HG02943 (cell line): ENCODE results near the gene DPP7.
"Not testable (repeated sequence)": the region's sequence is repeated elsewhere in the genome, so short reads cannot be mapped to it uniquely, and the experiment has no call there.

ENCODE experiments used
- ATAC-seq: cut with Tn5 transposase; IDR thresholded peaks from one replicate; pipeline ENCODE4 v1.9.1; 2021; ENCODE audit warnings: mild to moderate bottlenecking, low read depth, moderate library complexity; ENCODE audit not compliant: unreplicated experiment

DPP7 gene

DNA sequence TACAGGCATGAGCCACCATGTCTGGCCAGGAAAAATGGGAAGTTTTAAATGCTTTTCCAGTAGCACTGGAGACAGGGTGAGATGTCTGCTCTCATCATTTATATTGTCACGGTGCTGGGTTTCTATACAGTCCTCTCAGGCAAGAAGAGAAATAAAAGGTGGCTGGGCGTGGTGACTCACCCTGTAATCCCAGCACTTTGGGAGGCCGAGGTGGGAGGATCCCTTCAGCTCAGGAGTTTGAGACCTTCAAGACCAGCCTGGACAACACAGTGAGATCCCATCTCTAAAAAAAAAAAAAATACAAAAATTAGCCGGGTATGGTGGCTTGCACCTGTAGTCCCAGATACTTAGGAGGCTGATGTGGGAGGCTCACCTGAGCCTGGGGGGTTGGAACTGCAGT lies 19.7 kb upstream of the DPP7 start:
- ATAC-seq: no peak

DNA sequence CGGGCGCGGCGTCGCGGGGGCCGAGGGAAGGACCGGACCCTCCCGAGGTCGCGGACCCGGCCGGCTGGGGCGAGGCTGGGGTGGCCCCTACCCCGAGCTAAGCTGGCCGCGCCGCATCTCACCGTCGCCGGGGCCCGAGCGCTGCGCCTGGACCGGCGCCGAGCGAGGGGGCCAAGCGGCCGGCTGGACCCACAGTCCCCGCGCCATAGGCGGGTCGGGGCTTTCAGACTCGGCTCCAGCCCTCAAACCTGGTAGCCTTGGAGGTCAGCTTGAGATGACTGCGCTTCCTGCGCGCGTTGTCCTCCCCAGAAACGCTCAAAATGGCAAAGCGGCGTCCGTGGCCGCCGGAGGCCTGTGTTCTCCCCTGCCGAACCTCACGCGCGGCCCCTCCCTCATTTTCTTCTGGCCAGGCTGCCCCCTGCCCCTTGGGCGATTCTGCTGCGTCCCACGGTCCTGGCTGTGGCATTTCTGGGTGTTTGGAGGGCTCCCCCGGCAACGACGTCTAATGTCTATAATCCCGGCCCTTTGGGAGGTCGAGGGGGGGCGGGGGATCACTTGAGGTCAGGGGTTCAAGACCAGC lies 15.7 kb upstream of the DPP7 start:
- peak; percentile 19 for ATAC-seq

DNA sequence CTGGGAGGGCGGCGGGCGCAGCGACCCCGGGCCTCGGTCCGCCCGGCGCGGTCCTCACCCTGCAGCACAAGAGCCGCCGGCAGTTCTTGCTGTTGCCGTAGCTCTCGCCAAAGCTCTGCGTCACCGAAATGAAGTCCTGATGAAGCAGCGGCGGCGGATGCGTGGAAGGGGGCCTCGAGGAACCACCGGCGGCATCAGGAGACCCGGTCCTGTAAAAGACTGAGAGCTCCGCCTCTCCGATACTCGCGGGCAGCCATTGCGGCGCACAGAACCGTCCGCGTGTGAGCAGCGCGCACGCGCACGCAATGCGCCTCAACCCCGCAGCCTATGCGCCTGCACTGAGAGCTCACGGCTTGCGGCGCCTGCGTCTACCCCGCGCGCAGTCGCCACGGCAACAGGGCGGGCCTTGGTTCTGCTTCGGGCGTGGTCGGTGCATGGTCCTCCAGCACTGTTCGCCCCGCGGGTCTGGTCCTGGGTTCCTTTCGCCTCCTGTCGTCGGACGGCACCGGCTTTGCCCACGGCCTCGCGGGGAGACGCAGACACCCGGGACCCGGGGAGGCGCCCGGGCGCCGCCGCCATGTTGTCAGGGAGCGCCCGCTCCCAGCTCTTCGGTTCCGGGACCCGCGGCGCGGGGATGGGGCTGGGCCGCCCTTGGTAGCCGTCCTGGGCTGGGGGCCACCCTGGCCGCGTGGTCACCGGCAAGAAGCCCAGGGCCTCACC lies 15.1 kb upstream of the DPP7 start:
- peak; percentile 65 for ATAC-seq

DNA sequence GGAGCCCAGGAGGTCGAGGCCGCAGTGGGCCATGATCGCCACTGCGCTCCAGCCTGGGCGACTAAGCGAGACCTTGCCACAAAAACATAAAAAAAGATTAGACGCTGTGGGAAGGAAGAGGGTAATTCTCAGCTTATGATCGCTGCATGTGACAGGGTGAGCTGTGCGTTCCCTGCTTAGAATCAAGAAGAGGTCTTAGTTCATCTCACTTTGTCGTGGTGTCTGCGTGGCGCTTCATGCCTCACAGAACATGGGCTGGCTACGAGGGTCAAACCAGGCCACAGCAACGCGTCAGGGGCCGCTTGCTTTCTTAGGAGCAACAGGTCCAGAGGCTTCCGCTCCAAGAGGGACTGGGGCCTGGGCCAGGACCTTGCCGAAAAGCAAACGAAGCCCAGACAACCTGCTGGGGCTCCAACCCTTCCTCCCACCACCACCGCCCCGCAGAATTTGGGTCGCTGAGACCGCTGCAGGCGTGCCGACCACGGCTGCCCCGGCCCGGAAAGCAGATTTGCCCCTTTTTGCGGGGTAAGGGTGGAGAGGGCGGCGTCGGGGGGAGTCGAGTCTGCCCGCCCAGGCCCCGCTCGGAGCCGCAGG lies 14.4 kb upstream of the DPP7 start:
- ATAC-seq: peak; percentile 11

DNA sequence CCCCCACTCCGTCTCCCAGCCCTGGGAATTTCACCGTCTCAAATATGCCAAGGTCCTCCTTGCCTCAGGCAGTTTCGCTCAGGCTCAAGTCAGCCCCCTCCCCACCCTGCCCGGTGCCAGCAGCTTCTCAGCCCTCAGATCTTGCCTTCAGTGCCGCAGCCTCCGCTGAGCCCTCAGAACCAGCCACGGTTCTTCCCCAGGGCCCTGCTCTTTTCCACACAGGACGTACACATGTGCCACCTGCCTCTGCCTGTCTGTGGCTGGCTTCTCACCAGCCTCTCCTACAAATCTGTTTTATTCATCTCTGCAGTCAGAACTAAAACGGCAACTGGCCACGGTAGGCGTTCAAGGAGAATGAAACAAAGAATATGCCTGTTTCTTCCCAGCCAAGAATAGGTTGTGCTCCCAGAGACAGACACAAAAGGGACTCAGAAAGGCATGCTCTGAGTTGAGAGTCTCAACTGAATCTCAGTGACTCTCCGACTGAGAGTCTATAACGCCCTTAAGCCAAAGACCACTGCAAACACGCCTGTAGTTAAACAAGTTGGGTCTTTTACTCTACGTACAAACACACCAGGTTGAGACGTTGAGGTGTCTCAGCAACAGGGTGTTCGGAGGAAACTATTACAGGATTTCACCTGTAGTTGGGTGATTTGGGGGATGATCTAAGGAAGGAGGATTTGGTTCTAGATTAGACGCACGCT lies 13.8 kb upstream of the DPP7 start:
- no peak for ATAC-seq

DNA sequence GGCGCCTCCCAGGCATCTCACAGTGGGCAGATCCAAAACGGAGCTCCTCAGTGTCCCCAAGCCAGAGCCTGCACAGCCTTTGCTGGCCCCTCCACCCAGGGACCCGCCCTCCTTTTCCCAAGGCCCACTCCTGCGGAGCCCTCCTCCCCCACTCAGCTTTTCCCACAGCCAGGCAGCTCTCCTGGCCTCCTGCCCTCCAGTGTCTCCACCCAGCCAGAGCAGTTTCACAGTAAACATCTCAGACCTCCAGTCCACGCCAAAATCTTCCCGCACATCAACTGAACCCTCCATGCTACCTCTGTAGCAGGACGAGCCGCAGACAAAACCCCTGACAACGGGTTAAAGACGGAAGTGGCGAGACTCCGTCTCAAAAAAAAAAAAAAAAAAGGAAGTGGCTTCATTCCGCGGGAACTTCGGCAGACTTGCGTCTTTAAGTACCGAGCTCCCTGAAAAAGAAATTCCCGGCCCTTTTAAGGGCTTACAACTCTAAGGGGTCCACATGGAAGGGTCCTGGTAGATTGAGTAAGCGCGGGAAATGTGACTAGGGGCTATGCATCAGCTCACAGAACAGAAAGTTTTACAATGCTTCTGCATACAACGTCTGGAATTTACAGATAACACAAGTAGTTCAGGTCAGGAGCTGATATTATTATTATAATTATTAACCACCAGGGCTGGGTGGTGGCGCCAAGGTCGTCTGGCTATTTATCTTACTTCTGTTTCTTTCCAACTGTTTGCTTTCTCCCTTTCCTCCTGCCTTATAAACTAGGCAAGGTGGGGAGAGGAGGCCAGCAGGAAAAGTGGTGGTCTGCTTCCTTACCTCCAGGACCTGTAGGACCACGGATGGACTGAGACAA lies 13.0 kb upstream of the DPP7 start:
- ATAC-seq: no peak

DNA sequence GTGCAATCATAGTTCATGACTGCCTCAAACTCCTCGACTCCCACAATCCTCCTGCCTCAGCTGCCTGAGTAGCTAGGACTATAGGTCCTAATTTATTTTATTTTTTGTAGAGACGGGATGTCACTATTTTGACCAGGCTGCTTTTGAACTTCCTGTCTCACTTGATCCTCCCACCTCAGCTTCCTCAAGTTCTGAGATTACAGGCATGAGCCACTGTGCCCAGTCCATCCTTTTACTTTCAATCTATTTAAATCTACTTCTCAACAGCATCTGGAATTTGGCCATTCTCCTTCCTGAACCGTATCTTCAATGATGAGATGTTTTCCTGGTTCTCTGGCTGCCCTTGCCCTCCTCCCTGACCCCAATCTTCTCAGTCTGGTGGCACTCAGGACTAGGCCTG lies 12.3 kb upstream of the DPP7 start:
- no peak for ATAC-seq

DNA sequence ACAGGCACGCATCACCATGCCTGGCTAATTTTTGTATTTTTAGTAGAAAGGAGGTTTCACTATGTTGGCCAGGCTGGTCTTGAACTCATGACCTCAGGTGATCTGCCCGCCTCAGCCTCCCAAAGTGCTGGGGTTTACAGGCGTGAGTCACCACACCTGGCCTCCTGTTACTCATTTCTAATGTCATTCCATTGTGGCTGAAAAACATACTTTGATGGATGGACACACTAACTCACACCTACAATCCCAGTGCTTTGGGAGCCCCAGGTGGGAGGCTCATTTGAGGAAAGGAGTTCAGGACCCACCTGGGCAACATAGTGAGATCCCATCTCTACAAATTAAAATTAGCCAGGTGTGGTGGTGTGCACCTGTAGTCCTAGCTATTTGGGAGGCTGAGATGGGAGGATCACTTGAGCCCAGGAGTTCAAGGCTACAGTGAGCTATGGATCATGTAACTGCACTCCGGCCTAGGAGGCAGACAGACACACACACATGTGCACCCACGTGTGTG lies 9.5 kb upstream of the DPP7 start:
- ATAC-seq: not testable (repeated sequence)

GRCh38 chr9:137123468-137123837 lies 8.9 kb upstream of the DPP7 start:
- peak; percentile 48 for ATAC-seq

DNA sequence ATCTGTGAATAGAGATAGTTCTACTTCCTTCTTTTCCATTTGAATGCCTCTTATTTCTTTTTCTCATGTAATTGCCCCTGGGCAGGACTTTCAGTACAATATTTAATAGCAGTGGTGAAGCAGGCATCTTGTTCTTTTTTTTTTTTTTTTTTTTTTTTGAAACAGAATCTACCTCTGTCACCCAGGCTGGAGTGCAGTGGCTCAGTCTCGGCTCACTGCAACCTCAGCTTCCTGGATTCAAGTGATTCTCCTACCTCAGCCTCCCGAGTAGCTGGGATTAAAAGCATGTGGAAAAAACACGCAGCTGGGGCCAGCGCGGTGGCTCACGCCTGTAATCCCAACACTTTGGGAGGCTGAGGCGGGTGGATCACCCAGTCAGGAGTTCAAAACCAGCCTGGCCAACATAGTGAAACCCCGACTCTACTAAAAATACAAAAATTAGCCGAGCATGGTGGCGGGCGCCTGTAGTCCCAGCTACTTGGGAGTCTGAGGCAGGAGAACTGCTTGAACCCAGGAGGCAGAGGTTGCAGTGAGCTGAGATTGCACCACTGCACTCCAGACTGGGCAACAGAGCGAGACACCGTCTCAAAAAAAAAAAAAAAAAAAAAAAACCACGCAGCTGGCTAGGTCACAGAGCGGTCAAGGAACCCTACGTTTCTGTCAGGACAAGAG lies 8.4 kb upstream of the DPP7 start:
- not testable (repeated sequence) for ATAC-seq

DNA sequence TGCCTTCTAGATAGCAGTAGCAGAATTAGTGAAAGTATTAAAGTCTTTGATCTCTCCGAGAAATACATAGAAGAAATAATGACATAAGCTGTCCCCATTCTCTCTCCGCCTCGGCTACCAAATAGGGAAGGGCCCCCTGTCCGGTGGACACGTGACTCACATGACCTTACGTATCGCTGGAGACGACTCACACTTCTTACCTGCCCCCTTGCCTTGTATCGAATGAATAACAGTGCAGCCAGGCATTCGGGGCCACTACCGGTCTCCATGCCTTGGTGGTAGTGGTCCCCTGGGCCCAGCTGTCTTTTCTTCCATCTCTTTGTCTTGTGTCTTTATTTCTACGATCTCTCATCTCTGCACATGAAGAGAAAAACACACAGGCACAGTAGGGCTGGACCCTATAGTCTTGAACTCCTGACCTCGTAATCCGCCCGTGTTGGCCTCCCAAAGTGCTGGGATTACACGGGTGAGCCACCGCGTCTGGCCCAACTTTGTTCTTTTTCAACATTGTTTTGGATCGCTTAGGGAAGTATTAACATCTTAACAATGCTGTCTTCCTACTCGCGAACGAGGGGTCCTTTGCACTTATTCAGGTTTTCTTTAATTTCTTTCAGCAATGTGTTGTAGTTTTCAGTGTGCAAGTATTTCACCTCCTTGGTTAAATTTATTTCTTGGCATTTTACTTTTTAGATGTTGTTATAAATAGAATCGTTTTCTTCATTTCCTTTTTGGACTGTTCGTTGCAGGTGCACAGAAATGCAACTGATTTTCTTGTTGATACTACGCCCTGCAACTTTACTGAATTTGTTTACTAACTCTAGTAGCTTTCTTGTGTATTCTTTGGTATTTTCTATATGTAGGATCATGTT lies 7.6 kb upstream of the DPP7 start:
- ATAC-seq: not testable (repeated sequence)

DNA sequence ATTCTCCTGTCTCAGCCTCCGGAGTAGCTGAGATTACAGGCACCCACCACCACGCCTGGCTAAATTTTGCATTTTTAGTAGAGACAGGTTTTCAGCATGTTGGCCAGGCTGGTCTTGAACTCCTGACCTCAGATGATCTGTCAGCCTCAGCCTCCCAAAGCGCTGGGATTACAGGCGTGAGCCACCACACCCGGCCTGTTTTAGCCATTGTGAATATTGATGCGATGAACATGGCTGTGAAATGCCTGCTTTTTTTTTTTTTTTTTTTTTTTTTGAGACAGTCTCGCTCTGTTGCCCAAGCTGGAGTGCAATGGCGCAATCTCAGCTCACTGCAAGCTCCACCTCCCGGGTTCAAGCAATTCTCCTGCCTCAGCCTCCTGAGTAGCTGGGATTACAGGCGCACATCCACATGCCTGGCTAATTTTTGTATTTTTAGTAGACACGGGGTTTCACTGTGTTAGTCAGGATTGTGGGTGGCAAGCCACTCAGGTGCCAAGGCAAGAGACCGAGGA lies 3.6 kb upstream of the DPP7 start:
- ATAC-seq: not testable (repeated sequence)

DNA sequence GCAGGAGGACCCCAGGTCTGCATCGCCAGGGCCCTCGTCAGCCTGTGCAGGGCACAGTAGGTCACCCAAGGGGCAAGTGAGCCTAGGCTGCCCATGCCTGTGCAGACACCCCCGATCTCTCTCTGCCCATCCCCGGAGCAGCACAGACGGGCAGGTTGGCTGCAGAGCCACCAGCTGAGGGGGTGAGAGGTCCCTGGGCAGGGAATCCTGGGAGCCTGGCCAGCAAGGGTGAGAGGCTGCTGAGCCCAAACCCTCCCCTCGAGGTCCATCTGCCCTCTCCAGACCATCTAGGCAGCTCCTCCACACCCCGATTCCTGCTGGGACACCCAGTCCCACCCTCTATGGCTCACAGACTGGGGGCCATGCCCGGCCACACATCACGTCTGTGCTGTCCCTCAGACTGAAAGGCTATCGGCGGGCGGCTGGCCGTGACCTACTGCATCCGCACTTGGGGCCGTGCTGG lies 2.8 kb upstream of the DPP7 start:
- no peak for ATAC-seq

GRCh38 chr9:137116728-137117127 lies 2.2 kb upstream of the DPP7 start:
- no peak for ATAC-seq

- ATAC-seq: no peak
Observed at GRCh38 chr9:137116027-137116507, 1.5 kb upstream of the DPP7 start.

GRCh38 chr9:137115394-137116026 lies 977 bp upstream of the DPP7 start:
- no peak for ATAC-seq

DNA sequence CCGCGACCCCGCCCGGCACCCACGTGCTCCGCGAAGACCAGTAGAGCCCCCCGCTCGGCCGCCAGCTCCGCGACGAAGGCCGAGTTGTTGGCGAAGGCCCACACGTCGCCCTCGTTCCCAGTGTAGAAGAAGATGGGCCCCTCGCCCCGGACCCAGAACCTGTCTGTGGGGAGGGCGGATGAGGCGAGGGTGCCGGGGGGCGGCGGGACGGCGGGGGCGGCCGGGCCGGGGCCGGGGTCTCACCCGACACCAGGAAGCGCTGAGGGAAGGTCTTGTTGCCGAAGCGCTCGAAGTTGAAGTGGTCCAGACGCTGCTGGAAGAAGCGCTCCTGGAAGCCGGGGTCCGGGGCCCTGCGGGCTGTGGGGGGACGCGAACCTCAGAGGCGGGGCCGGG lies 317 bp downstream of the DPP7 start:
- ATAC-seq: peak; percentile 10
